Measurements from ENCODE around the gene SRPX. TPM values are rescaled to one million over a fixed set of nuclear protein-coding genes. Genes with fewer than 3 reads are reported as not detected.

The SRPX gene
- total RNA-seq, 1 experiment from 2014 or later, result 2.2 TPM

DNA sequence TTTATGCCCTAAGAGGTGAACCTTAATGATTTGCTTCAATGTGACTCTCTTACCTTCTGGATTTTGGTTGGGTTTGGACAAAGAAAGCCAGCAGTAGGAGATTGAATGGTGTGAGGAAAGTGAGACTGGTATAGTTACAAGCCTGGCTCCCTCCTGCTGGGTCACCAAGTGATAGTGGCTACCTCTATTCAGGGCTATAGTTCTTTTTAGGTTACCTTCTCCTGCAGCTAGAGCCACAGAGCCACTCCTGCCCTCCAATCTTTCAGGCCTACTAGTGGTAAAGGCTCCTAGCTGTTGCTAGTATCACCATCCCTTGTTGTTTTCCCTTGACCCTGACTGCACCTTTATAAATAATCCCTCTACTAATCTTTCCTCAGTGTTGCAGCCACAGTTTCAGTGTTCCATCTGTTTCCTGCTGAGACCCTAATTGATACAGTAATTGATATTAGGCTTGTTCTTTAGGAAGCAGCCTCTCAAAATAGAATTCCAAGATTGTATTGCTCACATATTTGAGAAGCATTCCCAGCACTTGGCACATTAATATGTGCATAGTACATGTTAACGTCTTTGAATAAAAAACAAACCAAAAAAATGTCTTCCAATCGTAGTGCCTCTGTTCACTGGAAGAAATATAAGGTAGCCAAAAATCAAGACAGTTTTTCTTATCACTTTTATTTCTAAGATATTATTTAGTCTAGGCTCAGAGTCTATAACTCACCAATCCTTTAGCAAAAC lies 82.3 kb downstream of the SRPX start:
- no TSS peak for BruUV-seq (replicated peaks)
- CTCF ChIA-PET, result no interaction called here
- no peak overlapping the region for H3K27ac Mint-ChIP-seq (ENCODE audit: unreplicated experiment)

DNA sequence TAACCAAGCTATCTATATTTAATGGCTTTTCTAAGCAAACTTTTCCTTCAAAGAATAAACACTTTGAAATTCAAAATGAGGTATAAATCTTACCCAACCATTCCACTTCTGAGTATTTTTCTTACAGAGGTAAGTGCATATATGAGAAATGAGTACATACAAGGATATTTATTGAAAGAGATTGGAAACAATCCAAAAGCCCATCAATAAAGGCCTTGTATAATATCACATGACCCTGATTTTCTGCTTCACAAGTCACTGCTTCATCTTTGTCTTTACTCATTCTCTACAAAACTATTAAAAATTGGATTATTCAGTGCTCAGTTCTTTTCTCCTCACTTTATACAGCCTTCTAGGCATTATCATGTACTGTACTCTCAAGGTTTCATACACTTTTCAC lies 91.3 kb downstream of the SRPX start:
- Histone ChIP-seq H3K4me1 (no peaks in the 10 kb centered on the region), H3K9me3 (no peaks in the 10 kb centered on the region), H3K4me3 (ENCODE audit: low read depth, low read length) (no peak overlapping the region), H3K27me3 (replicated peaks; ENCODE audit: control insufficient read depth, insufficient read depth, low read length) (no peaks in the 10 kb centered on the region), H3K36me3 (ENCODE audit: control insufficient read depth, insufficient read depth, low read length) (no peaks in the 10 kb centered on the region)
- ChIA-PET POLR2A (no interaction called here), CTCF (no interaction called here)
- Mint-ChIP-seq H3K4me1 (ENCODE audit: low read depth, unreplicated experiment) (no peaks in the 10 kb centered on the region), H3K9me3 (ENCODE audit: unreplicated experiment) (no peaks in the 10 kb centered on the region), H3K36me3 (ENCODE audit: insufficient read depth, unreplicated experiment) (no peaks in the 10 kb centered on the region), H3K4me3 (ENCODE audit: unreplicated experiment) (no peak overlapping the region), H3K27ac (ENCODE audit: unreplicated experiment) (no peak overlapping the region), H3K27me3 (ENCODE audit: insufficient read depth, unreplicated experiment) (no peaks in the 10 kb centered on the region)
- BruUV-seq (replicated peaks), result no TSS peak
- no peak for DNase-seq
- intact Hi-C loops (cut with micrococcal nuclease; ENCODE audit: unreplicated experiment), result no loop called here
- TF ChIP-seq, protein P1, sequence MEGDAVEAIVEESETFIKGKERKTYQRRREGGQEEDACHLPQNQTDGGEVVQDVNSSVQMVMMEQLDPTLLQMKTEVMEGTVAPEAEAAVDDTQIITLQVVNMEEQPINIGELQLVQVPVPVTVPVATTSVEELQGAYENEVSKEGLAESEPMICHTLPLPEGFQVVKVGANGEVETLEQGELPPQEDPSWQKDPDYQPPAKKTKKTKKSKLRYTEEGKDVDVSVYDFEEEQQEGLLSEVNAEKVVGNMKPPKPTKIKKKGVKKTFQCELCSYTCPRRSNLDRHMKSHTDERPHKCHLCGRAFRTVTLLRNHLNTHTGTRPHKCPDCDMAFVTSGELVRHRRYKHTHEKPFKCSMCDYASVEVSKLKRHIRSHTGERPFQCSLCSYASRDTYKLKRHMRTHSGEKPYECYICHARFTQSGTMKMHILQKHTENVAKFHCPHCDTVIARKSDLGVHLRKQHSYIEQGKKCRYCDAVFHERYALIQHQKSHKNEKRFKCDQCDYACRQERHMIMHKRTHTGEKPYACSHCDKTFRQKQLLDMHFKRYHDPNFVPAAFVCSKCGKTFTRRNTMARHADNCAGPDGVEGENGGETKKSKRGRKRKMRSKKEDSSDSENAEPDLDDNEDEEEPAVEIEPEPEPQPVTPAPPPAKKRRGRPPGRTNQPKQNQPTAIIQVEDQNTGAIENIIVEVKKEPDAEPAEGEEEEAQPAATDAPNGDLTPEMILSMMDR (IDR thresholded peaks at IDR 0.05; ENCODE audit: insufficient read depth in 1 of 2, low read depth in 1 of 2, low read length in 1 of 2, severe bottlenecking in 1 of 2, unreplicated experiment in 1 of 2), result no peak

More for the DNA sequence above, 82.3 kb downstream of the SRPX start:
- Mint-ChIP-seq H3K27me3 (ENCODE audit: insufficient read depth, unreplicated experiment) (no peaks in the 10 kb centered on the region), H3K4me3 (ENCODE audit: unreplicated experiment) (no peak overlapping the region), H3K4me1 (ENCODE audit: low read depth, unreplicated experiment) (no peaks in the 10 kb centered on the region), H3K9me3 (ENCODE audit: unreplicated experiment) (no peaks in the 10 kb centered on the region), H3K36me3 (ENCODE audit: insufficient read depth, unreplicated experiment) (no peaks in the 10 kb centered on the region)
- POLR2A ChIA-PET, result no interaction called here
- no peaks in the 10 kb centered on the region for H3K36me3 ChIP-seq (ENCODE audit: control insufficient read depth, insufficient read depth, low read length)
- TF ChIP-seq, protein P1 (IDR thresholded peaks at IDR 0.05; ENCODE audit: insufficient read depth in 1 of 2, low read depth in 1 of 2, low read length in 1 of 2, severe bottlenecking in 1 of 2, unreplicated experiment in 1 of 2), result no peak
- no peaks in the 10 kb centered on the region for H3K4me1 ChIP-seq
- no peaks in the 10 kb centered on the region for H3K9me3 ChIP-seq
- intact Hi-C loops (cut with micrococcal nuclease; ENCODE audit: unreplicated experiment), result no loop called here
- no peaks in the 10 kb centered on the region for H3K27me3 ChIP-seq (replicated peaks; ENCODE audit: control insufficient read depth, insufficient read depth, low read length)
- H3K4me3 ChIP-seq (ENCODE audit: low read depth, low read length), result no peak overlapping the region
- no peak for DNase-seq

DNA sequence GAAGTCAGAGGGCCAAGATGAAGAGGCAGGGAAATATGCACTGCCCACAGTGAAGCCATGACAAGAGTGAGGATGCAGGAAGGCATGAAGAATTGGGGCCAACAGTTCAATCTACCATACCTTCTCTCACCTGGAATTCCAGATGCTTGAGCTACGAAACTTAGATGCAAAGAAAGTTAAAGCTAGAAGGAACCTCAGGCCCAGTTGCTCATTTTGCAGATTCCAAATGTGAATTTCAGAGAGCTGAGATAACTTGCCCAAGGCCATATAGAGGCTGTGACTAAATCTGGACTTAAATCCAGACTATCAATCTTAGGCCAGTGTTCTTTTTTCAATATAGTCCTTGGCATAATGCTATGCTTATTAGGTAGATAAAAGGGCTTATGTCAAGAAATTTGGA lies 92.7 kb downstream of the SRPX start:
- ChIA-PET CTCF (no interaction called here), POLR2A (no interaction called here)
- no peaks in the 10 kb centered on the region for H3K9me3 Mint-ChIP-seq (ENCODE audit: unreplicated experiment)
- no peak overlapping the region for H3K4me3 ChIP-seq (ENCODE audit: low read depth, low read length)
- intact Hi-C loops (cut with micrococcal nuclease; ENCODE audit: unreplicated experiment), result no loop called here
- H3K36me3 ChIP-seq (ENCODE audit: control insufficient read depth, insufficient read depth, low read length), result no peaks in the 10 kb centered on the region
- H3K27ac Mint-ChIP-seq (ENCODE audit: unreplicated experiment), result no peak overlapping the region
- H3K27me3 Mint-ChIP-seq (ENCODE audit: insufficient read depth, unreplicated experiment), result no peaks in the 10 kb centered on the region
- TF ChIP-seq, protein P1 (IDR thresholded peaks at IDR 0.05; ENCODE audit: insufficient read depth in 1 of 2, low read depth in 1 of 2, low read length in 1 of 2, severe bottlenecking in 1 of 2, unreplicated experiment in 1 of 2), result no peak
- no peaks in the 10 kb centered on the region for H3K9me3 ChIP-seq
- H3K27me3 ChIP-seq (replicated peaks; ENCODE audit: control insufficient read depth, insufficient read depth, low read length), result no peaks in the 10 kb centered on the region
- DNase-seq, result no peak
- no TSS peak for BruUV-seq (replicated peaks)
- H3K36me3 Mint-ChIP-seq (ENCODE audit: insufficient read depth, unreplicated experiment), result no peaks in the 10 kb centered on the region
- H3K4me3 Mint-ChIP-seq (ENCODE audit: unreplicated experiment), result no peak overlapping the region
- H3K4me1 ChIP-seq, result no peaks in the 10 kb centered on the region
- no peaks in the 10 kb centered on the region for H3K4me1 Mint-ChIP-seq (ENCODE audit: low read depth, unreplicated experiment)
